AG09319 (cell line): ENCODE results near the gene PEX5L.

Experiments used
- DNase-seq: peaks from one replicate; pipeline ENCODE4 v3.0.0-alpha.2; 2010; ENCODE audit warnings: low read depth; ENCODE audit errors: extremely low read depth
- CTCF ChIP-seq: IDR thresholded peaks from 2 replicates; pipeline ENCODE4 v1.5.1; 2011; ENCODE audit warnings: low read depth, mild to moderate bottlenecking, inconsistent platforms, low read length, moderate library complexity

The PEX5L gene

DNA sequence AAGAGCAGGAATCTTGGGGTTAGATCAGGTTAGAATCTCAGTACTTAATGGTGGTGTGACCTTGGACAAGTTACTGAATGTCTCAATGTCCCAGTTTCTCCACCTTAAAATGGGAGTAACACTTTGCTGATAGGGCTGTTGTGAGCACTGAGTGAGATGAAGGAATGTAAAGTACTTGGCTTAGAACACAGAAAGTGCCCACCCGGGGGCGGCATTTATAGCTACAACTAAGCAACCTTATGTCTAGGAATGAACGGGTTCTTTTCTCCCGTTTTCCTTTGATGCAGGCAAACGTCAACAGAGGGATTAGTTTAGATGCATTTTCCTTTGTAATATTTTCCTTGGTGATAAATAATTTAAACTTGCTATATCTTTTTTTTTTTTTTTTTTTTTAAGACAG lies 207.3 kb downstream of the PEX5L start:
- TF ChIP-seq CTCF = no peak
- DNase-seq = no peak

DNA sequence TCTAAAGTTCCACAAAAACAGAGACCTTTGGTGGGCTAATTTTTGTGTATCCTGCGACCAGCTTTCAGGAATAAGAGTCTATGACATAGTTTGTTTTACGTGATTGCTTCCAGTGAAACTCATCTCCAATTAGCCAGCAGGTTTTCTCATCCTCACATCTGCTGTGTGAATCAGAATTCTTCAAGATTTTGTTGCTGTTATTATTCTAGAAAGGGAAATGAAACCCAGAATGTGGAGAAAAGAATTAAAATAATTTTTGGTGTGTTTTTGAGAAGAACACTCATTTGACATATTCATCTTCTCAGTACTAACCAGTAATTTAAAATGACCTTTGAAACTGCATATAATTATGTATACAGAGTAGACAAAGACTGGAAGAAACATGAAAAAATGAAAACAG lies 208.0 kb downstream of the PEX5L start:
- no peak for DNase-seq
- TF ChIP-seq CTCF = no peak

- no peak for TF ChIP-seq CTCF
- no peak for DNase-seq
These were observed 210.5 kb downstream of the PEX5L start for GRCh38 chr3:179826247-179826637.

DNA sequence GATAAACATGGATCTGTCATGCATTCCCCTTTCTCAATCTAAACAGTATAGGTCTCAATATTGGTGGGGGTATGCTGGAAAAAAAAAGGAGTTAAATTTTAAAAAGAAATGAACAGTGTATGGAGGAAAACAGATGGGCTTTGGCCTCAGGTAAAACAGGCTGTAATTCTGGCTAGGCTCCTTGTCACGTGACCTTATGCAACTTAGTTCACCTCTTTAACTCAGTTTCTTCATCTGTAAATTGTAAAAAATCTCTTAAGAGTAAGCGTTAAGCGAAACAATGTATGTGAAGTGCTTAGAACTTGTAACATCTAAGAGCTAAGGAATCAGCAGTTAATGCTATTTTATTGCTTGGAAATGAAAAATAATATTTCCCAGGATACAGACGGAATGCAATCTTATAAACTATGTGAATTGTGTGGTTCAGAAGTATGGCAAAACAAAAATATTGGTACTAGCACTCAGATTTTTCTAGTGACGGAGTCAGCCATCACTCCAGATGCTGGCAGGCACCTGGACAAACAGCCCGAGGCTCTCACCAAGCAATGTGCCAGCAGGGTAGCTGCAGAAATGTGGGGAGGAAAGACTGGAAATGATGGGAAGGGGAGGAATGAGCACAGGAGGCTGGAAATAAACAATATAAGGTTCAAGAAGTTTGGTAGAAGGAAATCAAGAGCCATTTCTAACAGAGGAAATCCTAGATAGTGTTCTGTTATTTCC lies 211.1 kb downstream of the PEX5L start:
- TF ChIP-seq CTCF = no peak
- no peak for DNase-seq

DNA sequence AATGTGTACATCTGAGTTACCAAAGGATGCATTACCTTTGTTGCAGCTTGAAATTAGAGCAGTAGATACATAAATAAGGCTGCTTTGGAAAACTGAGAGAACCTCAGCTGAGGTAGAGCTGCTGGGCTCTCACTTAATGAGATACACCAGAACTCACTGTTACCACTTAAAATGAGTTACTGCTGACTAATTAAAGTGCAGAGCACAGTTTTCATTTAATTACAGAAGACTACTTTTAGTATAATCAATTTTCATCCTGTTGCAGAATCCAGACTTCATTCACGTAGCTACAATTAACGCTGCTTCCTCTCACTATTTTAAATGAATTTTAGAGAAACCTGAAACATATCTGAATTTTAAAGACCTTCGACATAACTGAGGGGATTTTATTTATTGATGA lies 214.4 kb downstream of the PEX5L start:
- DNase-seq = no peak

DNA sequence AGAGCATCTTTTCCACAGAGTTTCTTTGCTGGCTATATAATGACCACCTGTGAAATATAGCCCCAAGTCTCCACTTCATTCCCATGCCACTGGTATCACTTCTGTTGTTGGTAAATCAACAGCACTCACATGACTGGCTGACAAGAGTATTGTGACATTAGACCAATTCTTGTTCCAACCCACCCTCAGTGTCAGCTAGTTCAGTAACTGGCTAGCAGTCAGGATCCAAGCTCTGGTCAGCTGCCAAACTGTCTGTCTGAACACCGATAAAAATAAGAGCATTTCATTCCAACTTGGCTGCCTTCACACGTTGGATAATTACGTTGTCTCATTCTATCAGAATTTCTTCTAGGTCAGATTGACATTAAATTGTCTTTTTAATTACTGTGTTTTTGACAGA lies 217.4 kb downstream of the PEX5L start:
- no peak for TF ChIP-seq CTCF
- no peak for DNase-seq

More for the DNA sequence above, 214.4 kb downstream of the PEX5L start:
- TF ChIP-seq CTCF = no peak

DNA sequence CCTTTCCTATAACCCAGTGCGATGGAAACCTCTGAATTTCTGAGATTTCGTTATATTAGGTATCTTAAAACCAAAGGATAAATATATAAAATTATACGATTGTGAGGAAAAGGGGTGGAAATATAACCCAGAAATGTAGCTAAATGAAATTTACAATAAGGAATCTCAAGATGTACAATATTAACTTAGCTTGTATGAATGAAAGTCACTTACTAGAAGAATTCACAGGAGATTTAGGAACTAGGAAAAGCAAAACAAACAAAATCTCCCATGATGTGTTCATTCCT lies 224.7 kb downstream of the PEX5L start:
- no peak for DNase-seq
- TF ChIP-seq CTCF = no peak
